SK-N-MC (cell line): ENCODE results near the gene SP6.

Source experiments
- DNase-seq: peaks from one replicate; pipeline ENCODE4 v3.0.0-alpha.2; 2011; ENCODE audit warnings: low read depth, low spot score
- H3K27ac ChIP-seq: fragments of 200-600 bp; sonication (generic); 2 replicates; pipeline ENCODE4 v1.5.1; 2016; ENCODE audit warnings: mixed run types
- H3K36me3 ChIP-seq: fragments of 200-600 bp; sonication (generic); 2 replicates; pipeline ENCODE4 v1.6.1; 2017; ENCODE audit warnings: antibody characterized with exemption, low read length, mixed read lengths; ENCODE audit not compliant: insufficient read depth
- H3K4me3 ChIP-seq: fragments of 200-600 bp; sonication (generic); 2 replicates; pipeline ENCODE4 v1.5.1; 2016
- H3K9ac ChIP-seq: fragments of 200-600 bp; sonication (generic); 2 replicates; pipeline ENCODE4 v1.8.0; 2017; ENCODE audit warnings: mixed run types, mixed read lengths; ENCODE audit not compliant: insufficient read length
- H3K9me3 ChIP-seq: fragments of 200-600 bp; sonication (generic); 2 replicates; pipeline ENCODE4 v1.6.1; 2017; ENCODE audit warnings: low read depth, mild to moderate bottlenecking, antibody characterized with exemption, low read length, moderate library complexity, mixed read lengths
- EZH2 ChIP-seq: fragments of 200-600 bp; sonication (generic); IDR thresholded peaks from one replicate; pipeline ENCODE4 v1.6.1; 2017; ENCODE audit warnings: antibody characterized with exemption
- FOXP2 ChIP-seq: optimal IDR thresholded peaks from 2 replicates; pipeline ENCODE3; 2011; ENCODE audit warnings: mild to moderate bottlenecking, moderate library complexity; ENCODE audit not compliant: insufficient read depth; ENCODE audit errors: extremely low read length, control extremely low read depth
- POLR2AphosphoS5 ChIP-seq: IDR thresholded peaks from 2 replicates; pipeline ENCODE4 v1.6.1; 2012; ENCODE audit warnings: mild to moderate bottlenecking, low read depth, low read length, borderline replicate concordance

The SP6 gene

DNA sequence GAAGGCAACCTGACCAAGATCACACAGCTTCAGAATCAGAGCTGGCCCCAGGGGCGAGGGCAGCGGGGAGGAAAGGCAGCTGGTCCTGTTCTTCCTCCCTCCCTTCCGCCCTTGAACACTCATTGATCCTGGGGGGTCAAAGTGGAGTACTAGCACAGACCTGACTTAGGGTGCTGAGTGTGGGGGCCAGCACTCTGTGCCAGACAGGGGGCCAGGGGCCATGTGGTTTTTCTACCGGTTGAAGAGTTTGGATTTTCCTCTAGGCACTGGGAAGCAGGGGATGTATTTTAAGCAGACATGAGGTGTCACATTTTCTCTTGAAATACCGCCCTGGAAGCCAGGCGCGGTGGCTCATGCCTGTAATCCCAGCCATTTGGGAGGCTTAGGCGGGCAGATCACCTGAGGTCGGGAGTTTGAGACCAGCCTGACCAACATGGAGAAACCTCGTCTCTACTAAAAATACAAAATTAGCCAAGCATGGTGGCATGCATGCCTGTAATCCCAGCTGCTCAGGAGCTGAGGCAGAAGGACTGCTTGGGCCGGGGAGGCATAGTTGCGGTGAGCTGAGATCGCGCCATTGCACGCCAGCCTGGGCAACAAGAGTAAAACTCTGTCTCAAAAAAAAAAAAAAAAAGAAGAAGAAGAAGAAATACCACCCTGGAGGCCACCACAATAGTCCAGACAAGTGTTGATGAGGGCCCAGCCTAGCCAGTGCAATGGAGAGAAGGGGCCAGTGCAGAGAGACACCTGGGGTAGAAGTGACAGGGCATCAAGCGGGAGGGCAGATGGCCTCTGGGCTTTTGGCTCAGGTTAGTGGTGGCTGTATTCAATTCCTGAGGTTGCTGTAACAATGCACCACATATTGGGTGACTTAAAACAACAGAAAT lies 44.7 kb downstream of the SP6 start:
- Histone ChIP-seq H3K9ac (no peak overlapping the region), H3K36me3 (no peaks in the 10 kb centered on the region), H3K9me3 (no peaks in the 10 kb centered on the region), H3K4me3 (no peak overlapping the region), H3K27ac (no peak overlapping the region)
- DNase-seq = no peak
- TF ChIP-seq FOXP2 = no peak
- no peak for TF ChIP-seq POLR2AphosphoS5
- TF ChIP-seq EZH2 = no peak

DNA sequence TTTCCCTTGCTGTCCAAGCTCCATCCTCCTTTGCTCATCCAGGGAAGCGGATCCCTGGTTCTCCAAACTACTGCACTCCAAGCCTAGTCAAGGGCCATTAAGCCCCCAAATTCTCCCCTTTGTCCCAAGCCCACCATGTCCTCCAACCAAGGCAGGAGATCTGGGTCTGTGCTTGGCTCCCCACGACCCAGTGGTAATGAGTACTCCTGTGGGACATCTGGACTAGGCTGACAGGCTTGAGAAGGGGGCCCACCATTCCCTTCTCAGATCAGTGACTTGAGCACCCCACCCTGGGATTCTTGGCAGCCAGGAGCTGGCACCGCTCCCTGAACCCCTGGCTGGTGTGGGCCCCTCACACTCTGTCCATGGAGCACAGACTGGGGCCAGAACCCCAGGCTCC lies 46.5 kb downstream of the SP6 start:
- TF ChIP-seq EZH2 (no peak), FOXP2 (no peak)

GRCh38 chr17:47803751-47804150 lies 47.2 kb downstream of the SP6 start:
- no peaks in the 10 kb centered on the region for H3K36me3 ChIP-seq
- no peak overlapping the region for H3K27ac ChIP-seq
- H3K9me3 ChIP-seq = no peaks in the 10 kb centered on the region
- no peak overlapping the region for H3K9ac ChIP-seq
- H3K4me3 ChIP-seq = no peak overlapping the region
- TF ChIP-seq POLR2AphosphoS5 (no peak), EZH2 (no peak), FOXP2 (no peak)
- DNase-seq = no peak

More for the DNA sequence above, 46.5 kb downstream of the SP6 start:
- Histone ChIP-seq H3K9me3 (no peaks in the 10 kb centered on the region), H3K27ac (no peak overlapping the region), H3K4me3 (no peak overlapping the region), H3K36me3 (no peaks in the 10 kb centered on the region), H3K9ac (no peak overlapping the region)
- no peak for DNase-seq

DNA sequence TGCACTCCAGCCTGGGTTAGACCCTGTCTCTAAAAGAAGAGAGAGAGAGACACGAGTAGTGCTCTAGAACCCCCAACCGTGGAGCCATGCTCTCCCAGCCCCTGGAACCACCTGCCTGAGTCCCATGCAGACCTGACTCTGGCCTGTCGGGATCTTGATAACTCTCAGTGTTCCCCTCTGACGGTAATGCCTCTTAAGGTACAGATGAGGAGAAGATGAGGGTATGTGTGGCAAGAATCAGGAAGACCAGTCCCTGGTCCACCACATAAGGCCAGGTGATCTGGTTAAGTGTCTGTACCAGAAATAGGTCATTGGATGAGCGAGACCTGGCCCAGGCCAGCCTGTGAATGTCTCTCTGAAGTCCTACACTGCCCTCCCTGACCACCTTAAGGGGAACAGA lies 47.8 kb downstream of the SP6 start:
- Histone ChIP-seq H3K9ac (no peak overlapping the region), H3K9me3 (no peaks in the 10 kb centered on the region), H3K27ac (no peak overlapping the region), H3K4me3 (no peak overlapping the region), H3K36me3 (no peaks in the 10 kb centered on the region)
- DNase-seq = no peak
- no peak for TF ChIP-seq FOXP2
- TF ChIP-seq POLR2AphosphoS5 = no peak
- no peak for TF ChIP-seq EZH2

DNA sequence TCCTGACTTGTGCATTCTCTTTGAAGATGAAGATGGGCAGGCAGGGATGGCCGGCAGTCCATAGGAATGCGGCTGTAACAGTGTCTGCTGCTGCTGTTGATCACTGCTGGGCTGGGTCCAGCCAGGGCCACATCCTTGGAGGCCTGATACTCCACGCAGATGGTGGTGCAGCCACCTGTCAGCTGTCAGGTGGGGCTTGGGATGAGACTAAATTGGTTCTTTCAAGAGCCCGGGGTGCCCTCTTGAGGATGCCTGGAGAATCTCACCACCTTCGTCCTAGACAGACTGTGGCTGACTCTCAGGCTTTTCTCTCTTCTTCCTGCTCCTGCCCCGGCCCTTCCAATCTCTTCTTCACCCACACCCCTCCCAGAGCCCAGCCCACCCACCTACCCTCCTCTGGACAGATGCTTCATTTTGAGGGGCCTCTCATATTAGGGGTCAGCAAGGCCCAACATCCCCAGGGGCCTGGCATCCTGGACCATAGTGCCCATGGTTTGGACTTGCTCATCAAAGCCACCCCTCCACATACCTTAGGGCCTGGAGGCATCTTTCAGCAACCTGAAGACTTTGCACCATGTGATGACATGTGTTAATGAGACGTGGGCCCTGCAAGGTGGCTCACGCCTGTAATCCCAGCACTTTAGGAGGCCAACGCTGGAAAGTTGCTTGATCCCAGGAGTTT lies 48.5 kb downstream of the SP6 start:
- H3K9me3 ChIP-seq = no peaks in the 10 kb centered on the region
- H3K27ac ChIP-seq = no peak overlapping the region
- no peak overlapping the region for H3K4me3 ChIP-seq
- no peak overlapping the region for H3K9ac ChIP-seq
- TF ChIP-seq POLR2AphosphoS5 (no peak), EZH2 (no peak), FOXP2 (no peak)
- DNase-seq = no peak
- no peaks in the 10 kb centered on the region for H3K36me3 ChIP-seq

DNA sequence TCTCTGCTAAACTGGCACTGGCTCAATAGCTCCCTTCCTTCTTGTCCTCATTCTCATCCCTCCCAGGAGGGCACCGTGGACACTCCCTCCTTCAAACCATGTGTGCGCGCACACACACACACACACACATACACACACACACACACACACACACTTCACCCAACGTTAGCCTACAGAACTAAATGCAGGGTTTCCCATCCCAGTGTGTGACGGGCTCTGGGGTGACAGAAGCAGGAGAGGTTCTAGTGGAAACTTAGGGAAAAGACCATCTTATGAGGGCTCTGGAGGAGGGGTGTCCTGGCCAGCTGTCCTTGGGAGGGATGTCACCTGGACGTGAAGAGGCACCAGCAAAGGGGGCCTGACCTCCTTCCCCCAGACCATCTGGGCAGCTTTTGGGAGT lies 49.1 kb downstream of the SP6 start:
- TF ChIP-seq FOXP2 (no peak), EZH2 (no peak), POLR2AphosphoS5 (no peak)
- Histone ChIP-seq H3K4me3 (no peak overlapping the region), H3K9ac (no peak overlapping the region), H3K36me3 (no peaks in the 10 kb centered on the region), H3K27ac (no peak overlapping the region), H3K9me3 (no peaks in the 10 kb centered on the region)
- DNase-seq = no peak

GRCh38 chr17:47801176-47801765 lies 49.7 kb downstream of the SP6 start:
- Histone ChIP-seq H3K9ac (no peak overlapping the region), H3K36me3 (no peaks in the 10 kb centered on the region), H3K4me3 (no peak overlapping the region), H3K27ac (no peak overlapping the region), H3K9me3 (no peaks in the 10 kb centered on the region)
- no peak for DNase-seq
- TF ChIP-seq POLR2AphosphoS5 = no peak
- no peak for TF ChIP-seq FOXP2
- TF ChIP-seq EZH2 = no peak

GRCh38 chr17:47800686-47801085 lies 50.3 kb downstream of the SP6 start:
- no peaks in the 10 kb centered on the region for H3K36me3 ChIP-seq
- no peak for TF ChIP-seq FOXP2
- TF ChIP-seq EZH2 = no peak
- no peak for TF ChIP-seq POLR2AphosphoS5
- no peaks in the 10 kb centered on the region for H3K9me3 ChIP-seq
- no peak overlapping the region for H3K9ac ChIP-seq
- no peak overlapping the region for H3K27ac ChIP-seq
- DNase-seq = no peak
- no peak overlapping the region for H3K4me3 ChIP-seq
